ENCODE measurements around the gene CNTRL.

- TF ChIP-seq POLR2A (IDR thresholded peaks at IDR 0.05), result no peak
- TF ChIP-seq, protein P1, sequence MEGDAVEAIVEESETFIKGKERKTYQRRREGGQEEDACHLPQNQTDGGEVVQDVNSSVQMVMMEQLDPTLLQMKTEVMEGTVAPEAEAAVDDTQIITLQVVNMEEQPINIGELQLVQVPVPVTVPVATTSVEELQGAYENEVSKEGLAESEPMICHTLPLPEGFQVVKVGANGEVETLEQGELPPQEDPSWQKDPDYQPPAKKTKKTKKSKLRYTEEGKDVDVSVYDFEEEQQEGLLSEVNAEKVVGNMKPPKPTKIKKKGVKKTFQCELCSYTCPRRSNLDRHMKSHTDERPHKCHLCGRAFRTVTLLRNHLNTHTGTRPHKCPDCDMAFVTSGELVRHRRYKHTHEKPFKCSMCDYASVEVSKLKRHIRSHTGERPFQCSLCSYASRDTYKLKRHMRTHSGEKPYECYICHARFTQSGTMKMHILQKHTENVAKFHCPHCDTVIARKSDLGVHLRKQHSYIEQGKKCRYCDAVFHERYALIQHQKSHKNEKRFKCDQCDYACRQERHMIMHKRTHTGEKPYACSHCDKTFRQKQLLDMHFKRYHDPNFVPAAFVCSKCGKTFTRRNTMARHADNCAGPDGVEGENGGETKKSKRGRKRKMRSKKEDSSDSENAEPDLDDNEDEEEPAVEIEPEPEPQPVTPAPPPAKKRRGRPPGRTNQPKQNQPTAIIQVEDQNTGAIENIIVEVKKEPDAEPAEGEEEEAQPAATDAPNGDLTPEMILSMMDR (IDR thresholded peaks at IDR 0.05), result no peak
Measured at GRCh38 chr9:121123816-121124535, 49.2 kb downstream of the CNTRL start.

Data from thyroid gland (tissue), 4 donors.